GM21423 (cell line): ENCODE results near the gene IL17RD.

Source experiments
- ATAC-seq: cut with Tn5 transposase; IDR thresholded peaks from one replicate; pipeline ENCODE4 v1.9.1; 2021; ENCODE audit warnings: mild to moderate bottlenecking, moderate library complexity; ENCODE audit not compliant: unreplicated experiment

IL17RD gene

GRCh38 chr3:57164657-57165573 is at the start of gene IL17RD:
IL17RD (minus strand) TSS chr3:57165353; CDS start chr3:57165286, 67 bp downstream.
- no peak for ATAC-seq

- ATAC-seq = no peak
Measured at GRCh38 chr3:57206423-57206822, 41.3 kb upstream of the IL17RD start.

GRCh38 chr3:57199895-57200297 is 34.7 kb upstream of the IL17RD start, which contains the start of gene HESX1:
HESX1 (minus strand) TSS chr3:57199978; CDS start chr3:57199918, 60 bp downstream.
- no peak for ATAC-seq

GRCh38 chr3:57194641-57195040 is 29.5 kb upstream of the IL17RD start:
- ATAC-seq = no peak

GRCh38 chr3:57192028-57192427 is 26.9 kb upstream of the IL17RD start:
- ATAC-seq = no peak

DNA sequence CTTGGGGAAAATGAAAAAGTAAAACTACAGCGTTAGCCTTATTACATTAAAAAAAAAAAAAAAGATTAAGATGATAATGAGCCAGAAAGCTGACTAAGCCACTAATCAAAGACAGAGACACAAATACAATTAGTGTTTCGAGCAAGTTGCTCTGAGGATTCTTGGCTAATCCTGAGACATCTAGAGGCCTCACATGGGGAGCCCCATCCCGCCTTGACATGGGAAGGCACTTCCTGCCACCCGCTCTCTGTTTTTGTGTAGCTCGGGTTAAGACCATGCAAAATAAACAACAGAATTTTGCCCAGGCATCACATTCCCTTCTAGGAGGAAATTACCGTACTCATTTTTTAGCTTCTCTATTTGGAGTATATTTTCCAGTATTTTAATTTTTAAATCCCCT is 19.4 kb upstream of the IL17RD start:
- ATAC-seq = no peak

- no peak for ATAC-seq
Measured at GRCh38 chr3:57179580-57180410, 14.6 kb upstream of the IL17RD start.

DNA sequence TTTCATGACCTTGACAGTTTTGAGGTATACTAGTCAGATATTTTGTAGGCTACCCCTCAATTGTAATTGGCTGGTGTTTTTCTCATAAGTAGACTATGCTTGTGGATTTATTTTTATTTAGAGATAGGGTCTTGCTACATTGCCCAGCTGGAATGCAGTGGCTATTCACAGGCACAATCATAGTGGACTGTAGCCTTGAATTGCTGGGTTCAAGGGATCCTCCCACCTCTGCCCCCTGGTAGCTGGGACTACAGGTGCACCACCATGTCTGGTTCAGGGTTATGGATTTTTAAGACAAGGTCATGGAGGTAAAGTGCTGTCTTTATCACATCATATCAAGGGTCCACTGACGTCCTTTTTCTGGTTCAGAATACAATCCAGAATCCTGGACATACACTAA is 10.9 kb upstream of the IL17RD start:
- no peak for ATAC-seq

DNA sequence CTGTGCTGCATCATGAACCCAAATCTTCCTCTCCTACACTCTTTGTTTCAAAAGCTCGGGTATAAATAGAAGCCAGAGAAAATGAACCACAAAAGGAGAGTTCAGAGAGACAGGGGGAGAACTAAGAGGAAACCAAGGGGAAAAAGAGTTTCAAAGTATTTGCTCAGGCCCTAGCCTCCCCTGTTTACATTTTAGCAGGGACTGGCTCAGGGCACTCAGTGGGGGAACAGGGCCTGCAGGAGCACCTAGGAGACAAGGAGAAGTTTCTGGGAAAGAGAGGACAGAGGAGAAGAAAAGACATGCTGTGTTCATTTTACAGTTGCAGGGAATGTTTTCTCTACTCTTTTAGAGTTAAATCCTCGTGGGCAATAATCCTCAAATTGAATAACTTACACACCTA is 8.5 kb upstream of the IL17RD start:
- no peak for ATAC-seq

GRCh38 chr3:57170946-57171345 is 5.8 kb upstream of the IL17RD start:
- no peak for ATAC-seq

DNA sequence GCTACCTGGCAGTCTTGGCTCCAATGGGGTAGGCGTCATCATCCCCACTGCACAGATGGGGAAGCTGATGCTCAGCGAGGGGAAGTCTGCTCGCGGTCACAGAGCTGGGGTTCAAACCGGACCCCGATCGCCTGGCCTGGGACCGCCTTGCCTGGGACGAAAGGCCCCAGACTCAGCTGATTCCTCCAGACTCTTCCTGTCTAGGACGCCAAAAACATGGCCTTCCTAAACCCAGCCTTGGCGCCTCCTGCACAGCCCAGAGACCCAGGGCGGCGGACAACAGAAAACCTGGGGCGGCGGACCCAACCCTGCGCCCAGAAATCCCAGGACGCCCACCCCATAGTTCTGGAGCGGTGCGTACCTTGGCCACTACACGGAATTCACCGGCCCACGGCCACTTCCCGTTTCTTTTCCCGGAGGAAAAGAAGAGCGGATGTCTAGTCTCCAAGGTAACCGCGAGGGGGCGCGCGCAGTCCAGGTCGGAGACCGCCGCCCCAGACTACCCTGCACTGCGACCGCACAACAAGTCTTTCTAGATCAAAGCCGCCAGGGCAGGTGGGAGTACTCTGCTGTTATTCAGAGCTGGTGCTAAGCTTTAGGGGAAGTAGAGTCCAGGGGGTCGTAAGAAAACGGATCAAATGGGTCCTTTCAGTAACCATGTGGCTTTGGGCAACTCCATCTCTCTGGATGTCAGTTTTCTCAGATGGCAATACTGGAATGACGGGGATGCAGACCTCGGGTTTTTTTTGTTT is 4.9 kb upstream of the IL17RD start:
- ATAC-seq = peak; percentile 76

DNA sequence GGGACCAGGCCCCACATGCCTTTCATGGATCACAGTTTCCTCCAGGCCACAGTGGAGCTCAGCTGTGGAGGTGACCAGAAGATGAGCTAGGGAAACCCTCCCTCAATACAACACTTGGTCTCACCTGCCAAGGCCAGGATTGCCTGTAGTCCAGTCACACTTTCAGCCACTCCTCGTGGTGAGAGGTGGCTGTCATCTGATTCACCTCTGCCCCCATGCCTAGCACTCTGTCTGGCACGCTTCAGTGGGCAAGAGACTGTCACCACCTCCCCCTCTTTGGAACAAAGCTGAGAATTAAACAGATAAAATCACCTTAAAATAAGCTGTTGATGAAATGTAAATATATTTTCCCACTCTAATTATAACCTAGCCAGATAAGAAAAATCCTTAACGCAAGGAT is 4.0 kb upstream of the IL17RD start:
- no peak for ATAC-seq

DNA sequence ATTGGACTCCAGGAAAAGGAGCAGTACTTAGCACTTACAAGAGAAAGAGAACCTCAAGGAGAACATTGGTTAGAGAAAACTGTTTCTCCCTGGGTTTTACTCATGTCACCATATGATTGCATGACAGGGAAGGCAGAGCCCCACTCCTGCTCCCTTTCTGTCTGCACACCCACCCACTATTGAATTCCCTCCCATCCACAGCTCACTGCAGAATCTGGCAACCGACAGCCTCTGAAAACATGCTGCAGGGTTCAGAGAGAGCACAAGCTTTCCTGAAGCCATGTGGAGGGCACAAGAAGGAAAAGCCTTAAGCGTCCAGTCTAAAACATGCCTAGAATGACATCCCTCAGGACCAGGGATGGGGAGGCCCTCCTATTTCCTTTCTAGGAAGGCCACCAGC is 3.0 kb upstream of the IL17RD start:
- no peak for ATAC-seq

- no peak for ATAC-seq
Measured at GRCh38 chr3:57166660-57167059, 1.5 kb upstream of the IL17RD start.

- no peak for ATAC-seq
Measured at GRCh38 chr3:57165641-57166040, 488 bp upstream of the IL17RD start.

- ATAC-seq = no peak
Measured at GRCh38 chr3:57164217-57164656, 916 bp downstream of the IL17RD start.

GRCh38 chr3:57163751-57164150 is 1.4 kb downstream of the IL17RD start:
- no peak for ATAC-seq

DNA sequence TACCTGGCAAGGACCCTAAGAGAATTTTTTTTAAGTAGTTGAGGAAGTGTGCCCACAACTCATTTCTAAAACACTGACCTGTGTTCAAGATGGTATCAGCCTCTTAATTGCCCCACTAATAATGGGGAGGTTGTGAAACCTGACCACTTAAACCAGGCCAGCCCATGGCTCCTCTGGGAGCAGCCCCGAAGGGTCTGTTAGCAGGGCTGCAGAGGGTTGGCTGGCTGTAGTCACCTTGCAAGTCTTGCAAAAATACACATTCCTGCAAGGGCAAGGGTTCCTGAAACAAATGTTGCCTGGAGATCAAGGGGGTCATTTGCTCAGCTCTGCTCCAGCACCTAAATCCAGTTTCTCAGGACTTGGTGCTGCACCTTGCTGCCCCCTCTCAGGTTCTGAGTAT is 3.2 kb downstream of the IL17RD start:
- ATAC-seq = no peak

- ATAC-seq = no peak
Measured at GRCh38 chr3:57160765-57161538, 4.2 kb downstream of the IL17RD start.

DNA sequence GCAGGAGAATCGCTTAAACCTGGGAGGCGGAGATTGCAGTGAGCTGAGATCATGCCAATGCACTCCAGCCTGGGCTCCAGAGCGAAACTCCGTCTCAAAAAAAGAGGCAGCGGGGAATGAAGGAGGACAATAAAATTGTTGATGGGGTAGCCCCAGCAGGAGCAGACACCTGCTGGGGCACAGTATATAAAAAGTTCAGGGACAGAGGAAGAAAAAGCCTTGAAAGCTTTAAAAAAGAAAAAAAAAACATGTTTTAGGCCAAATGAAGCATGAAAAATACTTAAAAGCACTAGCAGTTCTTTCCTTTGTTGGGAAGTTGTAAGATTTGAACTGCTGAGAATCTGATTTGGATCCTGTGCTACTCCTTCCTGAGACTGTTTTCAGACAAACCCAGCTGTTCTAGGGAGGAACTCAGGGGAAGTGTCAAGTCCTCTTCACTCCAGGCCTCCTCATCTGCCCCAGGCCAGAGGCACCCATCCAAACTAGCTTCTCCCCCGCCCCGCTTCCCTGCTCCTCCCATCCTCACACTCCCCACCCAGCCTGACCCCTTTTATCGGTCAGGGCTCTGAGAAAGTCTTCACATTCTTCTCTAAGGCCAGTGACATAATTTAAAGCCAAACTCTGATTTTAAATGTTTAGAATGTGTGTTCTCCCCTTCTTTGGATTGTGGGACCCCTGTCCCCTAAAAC is 4.9 kb downstream of the IL17RD start:
- no peak for ATAC-seq
